Neuron (in vitro differentiated cells): ENCODE measurements around the gene PCNX1.

ENCODE experiments used
- H2AFZ ChIP-seq: one replicate; pipeline ENCODE4 v1.6.1; 2013; ENCODE audit warnings: low read depth, mild to moderate bottlenecking, inconsistent platforms, low read length, moderate library complexity
- H3K27me3 ChIP-seq: one replicate; pipeline ENCODE4 v1.6.1; 2013; ENCODE audit warnings: low read length; ENCODE audit not compliant: insufficient read depth
- H3K36me3 ChIP-seq: one replicate; pipeline ENCODE4 v1.6.1; 2013; ENCODE audit warnings: low read length; ENCODE audit not compliant: insufficient read depth
- H3K4me1 ChIP-seq: one replicate; pipeline ENCODE4 v1.6.1; 2013; ENCODE audit warnings: low read length; ENCODE audit not compliant: insufficient read depth
- H3K4me3 ChIP-seq: 2 replicates; pipeline ENCODE4 v1.5.1; 2013; ENCODE audit warnings: mild to moderate bottlenecking, low read length, moderate library complexity
- H3K9me3 ChIP-seq: one replicate; pipeline ENCODE4 v1.6.1; 2013; ENCODE audit warnings: low read length

The PCNX1 gene

DNA sequence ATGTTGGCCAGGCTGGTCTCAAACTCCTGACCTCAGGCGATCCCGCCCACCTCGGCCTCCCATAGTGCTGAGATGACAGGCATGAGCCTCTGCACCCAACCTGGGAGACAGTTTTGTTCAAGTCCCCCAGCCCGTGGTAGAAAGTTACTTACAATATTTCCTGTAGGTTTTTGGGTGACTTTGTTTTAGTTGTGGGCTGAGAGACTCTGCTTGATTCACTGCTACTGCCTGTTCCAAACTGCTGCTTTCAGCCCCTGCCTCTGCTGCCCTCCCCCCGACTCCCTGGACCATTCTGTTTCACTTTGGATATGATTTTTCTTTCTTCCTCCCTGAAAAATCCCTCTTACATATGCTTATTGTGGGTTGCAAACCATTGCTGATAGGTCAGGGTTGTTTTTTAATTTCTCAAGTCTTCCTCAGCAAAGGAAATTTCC, 13.4 kb upstream of the PCNX1 start:
- no peak overlapping the region for H3K4me3 ChIP-seq
- H3K4me1 ChIP-seq: peaks cover 4% of the 10 kb centered on the region
- no peaks in the 10 kb centered on the region for H3K9me3 ChIP-seq
- H3K36me3 ChIP-seq: no peaks in the 10 kb centered on the region
- H3K27me3 ChIP-seq: peaks cover 5% of the 10 kb centered on the region
- no peak overlapping the region for H2AFZ ChIP-seq

DNA sequence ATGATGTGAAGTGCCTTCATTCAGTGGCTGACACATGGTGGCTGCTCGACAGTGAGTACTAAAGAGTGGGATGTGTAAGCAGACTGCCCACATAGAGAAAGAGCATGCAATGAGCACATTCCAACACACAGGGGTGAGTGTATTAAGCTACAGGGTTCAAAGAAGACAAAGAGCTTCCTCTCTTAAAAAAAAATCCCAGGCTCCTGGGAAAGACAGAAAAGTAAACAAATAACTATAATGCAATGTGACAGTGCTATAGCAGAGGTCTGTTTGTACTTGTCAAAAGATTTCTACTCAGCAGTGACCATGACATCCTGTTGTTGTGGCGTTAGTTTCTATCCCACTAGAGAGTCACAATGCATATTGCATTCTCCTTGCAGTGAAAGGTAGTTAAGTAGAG, 12.4 kb upstream of the PCNX1 start:
- Histone ChIP-seq H3K27me3 (peaks cover 5% of the 10 kb centered on the region), H3K4me3 (no peak overlapping the region), H2AFZ (no peak overlapping the region), H3K4me1 (peaks cover 4% of the 10 kb centered on the region), H3K36me3 (no peaks in the 10 kb centered on the region), H3K9me3 (no peaks in the 10 kb centered on the region)

DNA sequence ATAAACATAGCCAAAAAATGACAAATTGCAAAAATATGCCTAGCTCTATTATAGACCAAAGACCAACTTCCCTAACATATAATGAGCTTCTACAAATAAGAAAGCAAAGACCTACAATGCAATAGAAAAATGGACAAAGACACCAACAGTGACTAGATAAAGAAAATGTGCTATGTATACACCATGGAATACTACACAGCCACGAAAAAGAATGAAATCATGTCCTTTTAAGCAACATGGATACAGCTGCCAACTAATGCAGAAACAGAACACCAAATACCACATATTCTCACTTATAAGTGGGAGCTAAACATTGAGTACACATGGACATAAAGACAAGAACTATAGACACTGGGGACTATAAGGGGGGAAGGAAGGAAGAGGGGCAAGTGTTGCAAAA, 10.9 kb upstream of the PCNX1 start:
- Histone ChIP-seq H3K4me1 (peaks cover 4% of the 10 kb centered on the region), H3K27me3 (peaks cover 5% of the 10 kb centered on the region), H3K9me3 (no peaks in the 10 kb centered on the region), H2AFZ (no peak overlapping the region), H3K4me3 (no peak overlapping the region), H3K36me3 (no peaks in the 10 kb centered on the region)

DNA sequence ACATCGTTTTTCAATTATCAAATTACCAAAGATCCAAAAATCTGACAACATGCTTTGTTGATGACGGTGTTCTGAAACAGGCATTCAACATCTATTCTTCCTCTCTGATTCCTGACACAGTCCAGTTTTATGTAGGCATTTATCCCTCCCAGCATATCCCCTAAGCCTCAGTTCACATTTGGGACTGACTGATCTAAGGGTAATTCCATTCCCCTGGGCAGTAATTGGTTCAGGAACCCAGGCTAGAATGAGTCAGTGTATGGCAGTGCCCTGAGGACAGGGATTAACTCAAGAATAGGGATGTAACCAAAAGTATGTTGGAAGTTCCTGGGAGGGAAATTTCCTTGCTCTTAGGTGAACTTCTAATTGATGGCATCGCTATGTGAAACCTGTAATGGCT, 10.3 kb upstream of the PCNX1 start:
- no peaks in the 10 kb centered on the region for H3K36me3 ChIP-seq
- H3K4me1 ChIP-seq: peaks cover 4% of the 10 kb centered on the region
- no peak overlapping the region for H3K4me3 ChIP-seq
- no peak overlapping the region for H2AFZ ChIP-seq
- H3K27me3 ChIP-seq: peaks cover 5% of the 10 kb centered on the region
- no peaks in the 10 kb centered on the region for H3K9me3 ChIP-seq

- H3K9me3 ChIP-seq: no peaks in the 10 kb centered on the region
- H3K4me3 ChIP-seq: no peak overlapping the region
- H3K36me3 ChIP-seq: no peaks in the 10 kb centered on the region
- H2AFZ ChIP-seq: no peak overlapping the region
- H3K4me1 ChIP-seq: peaks cover 4% of the 10 kb centered on the region
- peaks cover 5% of the 10 kb centered on the region for H3K27me3 ChIP-seq
Observed at GRCh38 chr14:70897464-70897863, 9.8 kb upstream of the PCNX1 start.

- H3K27me3 ChIP-seq: peaks cover 5% of the 10 kb centered on the region
- no peak overlapping the region for H3K4me3 ChIP-seq
- no peaks in the 10 kb centered on the region for H3K9me3 ChIP-seq
- peaks cover 4% of the 10 kb centered on the region for H3K4me1 ChIP-seq
- H2AFZ ChIP-seq: no peak overlapping the region
- no peaks in the 10 kb centered on the region for H3K36me3 ChIP-seq
Observed at GRCh38 chr14:70898111-70898745, 9.0 kb upstream of the PCNX1 start.

GRCh38 chr14:70901269-70901668, 6.0 kb upstream of the PCNX1 start:
- Histone ChIP-seq H3K36me3 (no peaks in the 10 kb centered on the region), H2AFZ (no peak overlapping the region), H3K27me3 (peaks cover 5% of the 10 kb centered on the region), H3K4me3 (no peak overlapping the region), H3K4me1 (no peaks in the 10 kb centered on the region), H3K9me3 (no peaks in the 10 kb centered on the region)

- H3K27me3 ChIP-seq: peaks cover 5% of the 10 kb centered on the region
- H3K36me3 ChIP-seq: no peaks in the 10 kb centered on the region
- no peaks in the 10 kb centered on the region for H3K9me3 ChIP-seq
- H3K4me3 ChIP-seq: no peak overlapping the region
- H3K4me1 ChIP-seq: no peaks in the 10 kb centered on the region
- H2AFZ ChIP-seq: no peak overlapping the region
Observed at GRCh38 chr14:70902184-70902583, 5.1 kb upstream of the PCNX1 start.

- no peak overlapping the region for H2AFZ ChIP-seq
- no peak overlapping the region for H3K4me3 ChIP-seq
- H3K9me3 ChIP-seq: no peaks in the 10 kb centered on the region
- H3K4me1 ChIP-seq: peaks cover 7% of the 10 kb centered on the region
- no peaks in the 10 kb centered on the region for H3K36me3 ChIP-seq
- H3K27me3 ChIP-seq: no peaks in the 10 kb centered on the region
Observed at GRCh38 chr14:70904373-70904772, 2.9 kb upstream of the PCNX1 start.

GRCh38 chr14:70905301-70905700, 2.0 kb upstream of the PCNX1 start:
- Histone ChIP-seq H3K4me3 (no peak overlapping the region), H3K9me3 (no peaks in the 10 kb centered on the region), H3K27me3 (no peaks in the 10 kb centered on the region), H3K4me1 (peaks cover 13% of the 10 kb centered on the region), H3K36me3 (no peaks in the 10 kb centered on the region), H2AFZ (no peak overlapping the region)

DNA sequence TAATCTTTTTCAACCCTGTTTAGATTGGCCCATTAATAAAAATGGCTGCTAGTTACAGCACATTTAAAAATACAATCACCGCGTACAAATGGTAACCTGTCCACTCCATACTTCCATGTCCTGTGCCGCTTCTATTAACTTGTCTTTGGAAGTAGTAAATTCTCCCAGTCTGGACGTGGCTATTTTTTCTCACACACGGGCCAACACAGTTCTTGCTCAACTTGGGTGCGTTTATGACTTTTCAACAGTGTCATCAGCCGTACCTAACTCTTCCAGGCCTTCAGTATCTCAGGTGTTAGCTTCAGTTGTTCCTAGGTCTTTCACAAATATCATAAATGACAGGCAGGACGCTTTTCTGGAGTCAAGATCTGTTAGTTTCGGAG, 475 bp upstream of the PCNX1 start:
- H3K9me3 ChIP-seq: no peaks in the 10 kb centered on the region
- peaks cover 14% of the 10 kb centered on the region for H3K4me1 ChIP-seq
- no peaks in the 10 kb centered on the region for H3K36me3 ChIP-seq
- H3K27me3 ChIP-seq: no peaks in the 10 kb centered on the region
- peak overlapping the region; percentile 98 for H3K4me3 ChIP-seq
- peak overlapping the region; percentile 63 for H2AFZ ChIP-seq

DNA sequence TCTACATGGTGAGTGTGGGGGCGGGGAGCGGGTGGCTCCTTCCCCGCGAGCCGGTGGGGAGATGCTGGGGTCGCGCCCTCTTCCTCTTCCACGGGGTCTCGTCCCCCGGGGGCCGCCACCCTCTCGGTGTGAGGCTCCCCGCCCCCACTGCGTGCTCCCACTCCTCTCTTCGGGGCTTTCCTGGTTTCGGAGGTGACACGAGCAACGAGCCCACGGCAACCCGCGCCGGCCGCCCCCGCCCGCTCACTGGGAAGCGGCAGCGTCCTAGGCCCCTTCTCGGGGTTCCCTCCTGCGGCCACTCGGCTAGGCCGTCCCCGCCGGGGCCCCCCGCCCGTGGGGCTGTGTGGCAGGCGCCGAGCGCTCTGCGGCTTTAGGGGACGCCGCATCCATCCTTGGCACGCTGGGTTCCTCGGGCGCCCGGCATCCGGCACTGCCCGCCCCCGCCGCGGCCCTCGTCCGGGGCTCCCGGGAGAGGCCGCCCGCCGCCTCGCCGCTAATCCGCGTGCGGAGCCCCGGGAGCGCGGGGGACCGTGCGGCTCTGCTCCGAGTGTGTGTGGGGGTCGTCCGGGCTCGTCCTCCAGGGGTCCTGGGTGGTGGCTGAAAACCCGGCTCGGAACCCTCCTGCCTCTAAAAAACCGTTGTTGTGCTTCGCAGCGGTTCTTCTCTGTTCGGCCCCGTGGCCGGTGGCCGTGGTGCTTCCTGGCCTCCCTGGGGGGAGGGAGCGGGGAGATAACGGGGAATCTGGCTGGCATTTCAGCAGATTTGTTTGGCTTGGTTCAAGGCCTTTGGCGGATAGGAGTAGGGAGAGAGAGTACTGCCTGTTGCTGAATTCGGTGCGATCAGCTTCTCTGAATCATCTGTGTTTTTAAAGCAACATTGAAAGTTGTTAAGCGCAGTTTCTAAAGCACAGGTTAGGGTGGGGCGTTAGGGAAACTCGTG, 1.0 kb downstream of the PCNX1 start:
- H3K36me3 ChIP-seq: no peaks in the 10 kb centered on the region
- H2AFZ ChIP-seq: peak overlapping the region; percentile 78
- peak overlapping the region; percentile 98 for H3K4me3 ChIP-seq
- H3K27me3 ChIP-seq: no peaks in the 10 kb centered on the region
- peaks cover 14% of the 10 kb centered on the region for H3K4me1 ChIP-seq
- H3K9me3 ChIP-seq: peaks cover 2% of the 10 kb centered on the region

DNA sequence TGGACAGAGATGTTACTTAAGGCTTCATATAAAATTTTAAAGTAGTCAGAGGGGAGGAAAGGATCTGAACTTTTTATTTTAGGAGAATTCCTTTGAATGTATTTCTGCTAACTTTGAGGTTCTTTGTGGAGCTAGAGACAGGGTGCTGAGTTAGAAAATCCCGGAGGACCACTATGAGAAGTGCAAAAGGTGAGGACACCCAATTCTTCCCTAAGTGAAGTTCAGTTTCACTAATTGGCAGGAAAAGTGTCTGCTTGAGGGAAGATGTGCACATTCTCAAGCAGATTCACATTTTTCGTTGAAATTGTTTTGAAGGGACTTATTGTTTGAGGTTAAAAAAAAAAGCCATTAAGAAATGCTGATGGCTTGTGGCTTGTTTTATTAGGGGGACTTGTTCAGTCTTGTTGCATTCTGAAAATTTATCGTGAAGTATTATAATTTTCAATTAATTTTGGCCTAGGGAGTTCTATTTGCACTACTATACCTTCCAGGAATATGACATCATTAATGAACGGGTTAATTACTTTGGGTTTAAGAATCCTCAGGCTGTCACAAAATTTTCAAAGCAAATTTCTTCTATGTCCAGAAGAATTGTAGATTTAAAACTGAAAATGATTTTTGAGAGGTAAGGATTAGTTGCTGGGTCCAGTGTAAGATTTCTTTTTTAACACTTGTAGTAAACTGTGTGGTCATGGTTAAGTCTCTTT, 1.8 kb downstream of the PCNX1 start:
- Histone ChIP-seq H3K27me3 (no peaks in the 10 kb centered on the region), H3K9me3 (peaks cover 2% of the 10 kb centered on the region), H3K4me1 (peaks cover 14% of the 10 kb centered on the region), H2AFZ (peak overlapping the region; percentile 78), H3K36me3 (no peaks in the 10 kb centered on the region), H3K4me3 (peak overlapping the region; percentile 98)
